Stimulated activated CD4-positive, alpha-beta T cell treated with anti-CD3 and anti-CD28 coated beads, Interleukin-2, amount 100 ng/mL, for 24 hours (primary cell): ENCODE results near the gene HECW1.
"Not testable (repeated sequence)": the region's sequence is repeated elsewhere in the genome, so short reads cannot be mapped to it uniquely, and the experiment has no call there.

Source experiments
- DNase-seq, 2 donors: peaks; one replicate each; pipeline ENCODE4 v3.0.0-alpha.2; 2020

Gene HECW1

DNA sequence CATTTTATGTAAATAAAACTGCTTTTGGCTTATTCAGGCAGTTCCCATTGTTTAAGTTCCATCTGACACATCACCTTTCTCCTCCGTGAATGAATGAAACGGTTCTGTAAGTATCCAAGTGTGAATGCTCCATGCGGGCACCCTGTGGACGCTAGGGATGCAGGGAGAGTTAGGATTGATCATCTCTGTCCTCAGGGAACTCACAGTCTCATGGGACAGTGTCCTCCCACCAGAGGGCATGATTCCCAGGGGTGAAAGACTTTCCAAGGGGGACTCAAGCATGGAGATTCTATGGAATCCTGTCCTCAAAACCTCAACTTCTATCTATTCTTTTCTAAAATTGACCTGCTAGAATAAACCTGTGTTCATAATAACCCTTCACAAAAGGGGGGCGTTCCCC, 98.8 kb downstream of the HECW1 start:
- DNase-seq = no peak

DNA sequence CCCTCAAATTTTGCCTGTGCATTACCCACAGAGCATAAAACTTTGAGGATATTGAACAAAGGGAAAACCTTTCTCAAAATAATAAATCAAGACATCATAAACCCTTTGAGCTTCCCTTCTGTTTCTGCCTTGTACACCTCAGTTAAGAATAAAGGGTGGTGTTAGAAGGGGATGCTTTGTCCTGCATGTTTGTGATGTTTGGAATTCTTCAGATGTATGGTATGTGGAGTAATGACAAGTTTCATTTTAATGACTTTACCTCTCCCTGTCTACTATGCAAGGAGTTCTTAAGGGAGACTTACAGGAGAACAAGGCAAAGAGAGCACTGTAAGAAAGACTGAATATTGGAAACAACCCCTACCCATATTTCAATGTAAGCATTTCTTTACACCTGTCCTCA, 99.2 kb downstream of the HECW1 start:
- DNase-seq = no peak

DNA sequence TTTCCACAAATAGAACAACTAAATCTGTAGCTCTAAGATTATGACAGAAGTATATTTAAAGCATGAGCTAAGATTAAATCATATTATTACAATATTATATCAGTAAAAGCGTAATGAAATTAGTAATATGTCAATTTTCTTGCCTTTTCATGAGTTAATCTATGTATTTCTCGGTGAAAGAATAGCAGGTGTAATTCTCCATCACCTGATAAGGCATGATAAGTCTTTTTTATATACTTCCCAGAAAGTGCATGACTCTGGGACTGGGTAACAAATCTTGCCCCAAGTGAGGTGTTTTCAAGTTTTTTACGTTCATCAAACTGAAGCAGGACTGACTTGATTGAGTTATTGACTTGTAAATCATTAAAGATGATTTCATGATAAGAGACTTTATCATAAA, 100.5 kb downstream of the HECW1 start:
- no peak for DNase-seq

DNA sequence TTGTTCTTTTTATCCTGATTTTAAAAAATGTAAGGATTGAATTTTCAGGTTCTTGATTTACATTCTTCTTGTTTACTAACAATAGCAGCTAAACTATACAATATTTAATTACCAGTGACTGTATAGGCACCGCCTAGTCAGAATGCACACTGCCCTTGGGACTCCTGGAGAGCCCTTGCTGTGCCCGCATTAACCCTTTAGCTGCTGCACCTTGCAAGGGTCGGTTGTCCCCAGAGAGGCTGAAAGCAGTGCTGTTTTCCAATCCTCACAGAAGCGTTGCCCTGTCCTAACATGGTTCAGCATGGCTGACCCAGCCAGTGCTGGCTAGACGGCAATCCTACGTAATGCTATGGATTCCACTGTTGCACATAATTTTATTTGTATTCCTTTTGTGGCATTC, 102.6 kb downstream of the HECW1 start:
- DNase-seq = no peak

DNA sequence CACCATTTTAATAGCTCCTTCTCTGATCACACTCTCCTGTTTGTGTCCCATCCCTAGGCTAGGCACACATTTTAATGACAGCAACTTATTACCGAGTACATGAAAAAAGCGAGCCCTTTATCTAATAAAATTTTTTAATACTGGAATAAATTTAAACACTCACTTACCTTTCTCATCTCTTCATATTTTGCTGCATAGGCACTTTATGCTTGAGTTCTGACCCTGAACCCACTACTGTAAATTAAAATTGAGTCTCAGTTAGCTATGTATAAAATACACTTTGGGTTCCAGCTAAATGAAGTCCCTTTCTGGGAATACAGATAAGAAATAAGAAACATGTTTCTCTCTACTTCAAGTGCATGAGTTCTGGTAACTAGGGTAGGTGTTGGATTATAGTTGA, 104.6 kb downstream of the HECW1 start:
- DNase-seq = no peak

DNA sequence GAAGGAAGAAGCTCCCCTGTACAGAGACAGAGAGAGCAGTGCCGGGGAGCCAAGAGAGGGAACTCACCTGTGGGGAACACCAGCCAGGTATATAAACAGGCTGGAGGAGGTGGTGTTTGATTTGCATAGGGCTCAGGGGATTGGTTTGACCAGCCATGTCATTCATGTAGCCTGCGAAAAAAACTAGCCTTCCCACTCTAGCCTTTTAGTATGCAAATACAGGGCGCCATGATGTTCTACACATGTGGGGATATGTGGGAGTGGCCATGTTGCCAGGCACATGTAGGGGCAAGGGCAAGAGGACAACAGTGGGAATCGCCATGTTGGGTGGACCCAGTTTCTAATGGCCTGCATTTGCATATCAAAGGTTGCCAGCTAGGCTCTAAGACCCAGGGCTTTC, 106.5 kb downstream of the HECW1 start:
- not testable (repeated sequence) for DNase-seq

DNA sequence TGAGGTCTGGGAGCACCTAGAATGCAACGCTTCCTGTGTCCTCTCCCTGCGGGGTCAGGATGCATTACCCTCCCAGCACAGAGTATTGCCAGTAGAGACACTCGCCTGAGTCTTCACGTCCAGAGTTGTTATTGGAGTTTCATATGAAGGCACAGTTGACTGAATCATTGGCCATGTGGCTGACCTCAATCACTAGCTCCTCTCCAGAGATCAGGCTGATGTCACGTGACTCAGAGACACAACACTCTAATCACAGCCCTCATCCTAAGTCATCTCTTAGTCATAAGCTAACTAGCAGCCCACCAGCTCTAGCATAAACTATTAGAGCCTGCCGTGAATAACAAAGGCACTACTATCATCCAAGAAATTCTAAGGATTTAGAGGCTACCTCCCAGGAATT, 107.8 kb downstream of the HECW1 start:
- DNase-seq = no peak

DNA sequence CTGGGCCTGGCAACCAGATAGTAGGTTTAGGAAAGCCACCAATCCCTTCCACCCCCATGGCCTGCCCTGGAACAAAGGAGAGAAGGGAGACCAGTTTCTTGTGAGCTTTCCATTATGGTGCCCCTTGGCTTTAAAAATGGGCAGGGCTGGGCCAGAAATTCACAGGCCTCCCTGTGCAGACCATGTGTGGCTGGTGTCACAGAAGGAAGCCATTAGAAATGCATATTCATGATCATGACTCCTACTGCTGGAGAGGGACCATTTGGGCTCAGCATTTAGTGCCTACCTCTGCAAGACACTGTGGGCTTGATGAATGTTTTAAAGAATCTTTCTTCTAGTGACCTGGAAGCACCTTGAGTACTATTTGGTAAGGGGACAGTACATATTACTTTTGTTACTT, 108.3 kb downstream of the HECW1 start:
- DNase-seq = no peak

DNA sequence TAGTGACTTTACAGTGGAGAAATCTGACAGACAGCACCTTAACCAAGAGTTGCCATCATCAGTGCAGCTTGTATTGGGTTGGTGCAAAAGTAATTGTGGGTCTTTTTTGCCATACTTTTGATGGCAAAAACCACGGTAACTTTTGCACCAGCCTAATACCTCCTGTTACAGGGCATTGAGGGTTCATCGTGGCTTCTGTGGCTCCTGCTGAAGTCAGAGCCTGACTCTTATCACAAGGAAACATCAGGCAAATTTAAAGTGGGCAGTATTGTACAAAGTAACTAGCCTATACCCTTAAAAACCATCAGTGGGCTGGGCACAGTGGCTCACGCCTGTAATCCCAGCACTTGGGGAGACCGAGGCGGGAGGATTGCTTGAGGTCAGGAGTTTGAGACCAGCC, 117.4 kb downstream of the HECW1 start:
- no peak for DNase-seq

DNA sequence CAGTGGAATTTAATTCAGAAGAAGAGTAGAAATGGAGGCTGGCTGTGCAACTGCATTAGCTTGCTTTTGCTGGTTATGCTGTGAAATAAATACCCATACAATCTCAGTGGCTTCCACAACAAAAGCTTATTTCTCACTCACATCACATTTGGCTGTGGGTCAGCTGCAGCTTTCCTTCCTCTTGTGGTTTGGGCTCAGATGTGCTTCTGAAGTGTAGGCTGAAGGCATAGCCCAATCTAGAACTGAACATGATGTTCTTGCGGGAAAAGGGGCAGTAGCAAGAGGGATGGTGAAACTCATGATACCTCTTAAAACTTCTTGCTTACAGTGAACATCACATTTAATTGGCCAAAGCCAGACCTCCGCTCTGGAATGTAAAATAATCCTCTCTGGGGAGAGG, 119.9 kb downstream of the HECW1 start:
- DNase-seq = no peak

DNA sequence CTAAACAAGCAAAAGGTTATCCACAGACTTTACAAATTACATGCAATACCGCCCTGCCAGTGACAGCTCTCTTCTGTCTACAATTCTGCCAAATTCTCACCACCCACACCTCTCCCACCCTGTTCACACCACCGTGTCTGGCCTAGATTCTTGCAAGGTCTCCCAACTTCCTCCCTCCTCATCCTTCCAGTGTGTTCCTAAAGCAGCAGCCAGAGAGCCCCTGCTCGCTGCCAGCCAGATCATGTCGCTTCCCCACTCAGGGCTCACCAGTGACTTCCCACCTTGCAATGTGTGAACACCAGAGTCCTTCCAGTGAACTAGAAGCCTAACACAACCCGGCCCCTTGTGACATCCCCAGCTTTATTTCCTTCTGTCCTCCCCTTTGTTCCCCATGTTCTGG, 121.6 kb downstream of the HECW1 start:
- no peak for DNase-seq

DNA sequence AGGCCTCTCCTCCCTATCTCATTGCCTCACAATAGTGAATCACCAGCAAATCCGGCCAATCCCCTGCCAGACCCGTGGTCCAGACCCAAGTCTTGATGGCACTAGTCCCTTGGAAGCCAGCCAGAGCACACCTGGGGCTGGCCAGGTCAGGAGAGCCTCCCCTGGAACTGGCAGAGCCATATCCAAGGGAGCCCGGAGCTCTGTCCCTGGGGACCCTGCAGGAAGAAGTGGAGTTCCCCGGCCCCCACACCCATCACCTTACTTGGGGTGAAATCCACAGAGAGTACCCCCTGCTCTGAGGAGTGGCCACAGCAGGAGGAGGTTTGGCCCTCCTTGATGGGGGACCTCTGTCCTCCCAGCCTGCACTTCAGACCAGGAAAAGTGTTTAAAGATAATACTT, 122.5 kb downstream of the HECW1 start:
- DNase-seq = no peak

DNA sequence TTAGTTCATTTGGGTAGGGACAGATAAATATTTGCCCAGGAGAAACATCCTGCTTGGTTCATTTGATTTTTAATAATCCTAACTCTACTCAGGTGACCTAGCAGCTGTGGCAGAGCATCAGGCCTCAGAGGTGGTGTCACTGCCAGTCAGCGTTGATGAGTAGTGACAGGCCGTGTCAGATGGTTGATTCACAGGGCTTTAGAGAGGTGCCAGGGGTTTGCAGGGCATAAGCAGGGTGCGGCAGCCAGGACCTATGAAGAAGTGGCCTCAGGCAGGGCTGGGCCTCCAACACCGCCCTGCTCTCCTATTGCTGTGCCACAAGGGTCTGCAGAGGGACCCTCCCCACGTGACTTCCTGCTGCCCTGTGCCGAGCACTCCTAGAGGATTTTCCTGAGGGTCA, 128.1 kb downstream of the HECW1 start:
- DNase-seq = no peak

DNA sequence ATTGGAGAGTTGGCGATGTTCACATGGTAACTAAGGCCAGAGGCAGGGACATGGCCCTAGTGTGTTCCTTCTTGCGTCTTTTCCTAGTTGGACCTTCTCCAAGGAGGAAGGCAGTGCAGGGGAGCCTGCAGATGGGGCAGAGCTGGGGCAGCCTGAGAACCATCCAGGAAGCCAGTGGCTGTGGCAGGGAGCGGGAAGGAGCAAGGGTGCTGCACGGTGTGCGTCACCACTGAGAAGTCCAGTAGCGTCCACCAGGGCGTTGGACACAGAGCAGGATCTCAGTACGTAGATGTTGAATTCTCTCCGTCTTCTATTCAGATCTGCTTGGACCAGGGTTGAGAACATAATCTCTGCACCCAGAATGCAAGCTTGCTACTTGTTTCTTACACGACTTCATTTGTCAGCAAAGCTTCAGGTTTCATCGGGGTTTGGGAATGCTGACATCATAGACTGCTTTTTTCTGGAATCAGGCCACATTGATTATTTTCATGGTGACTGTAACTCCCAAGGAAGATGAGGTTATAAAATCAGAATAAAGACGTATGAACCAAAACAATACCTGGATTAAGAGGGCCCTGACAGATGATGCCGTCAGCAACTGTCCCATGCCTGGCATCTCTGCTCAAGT, 130.3 kb downstream of the HECW1 start:
- DNase-seq = no peak

DNA sequence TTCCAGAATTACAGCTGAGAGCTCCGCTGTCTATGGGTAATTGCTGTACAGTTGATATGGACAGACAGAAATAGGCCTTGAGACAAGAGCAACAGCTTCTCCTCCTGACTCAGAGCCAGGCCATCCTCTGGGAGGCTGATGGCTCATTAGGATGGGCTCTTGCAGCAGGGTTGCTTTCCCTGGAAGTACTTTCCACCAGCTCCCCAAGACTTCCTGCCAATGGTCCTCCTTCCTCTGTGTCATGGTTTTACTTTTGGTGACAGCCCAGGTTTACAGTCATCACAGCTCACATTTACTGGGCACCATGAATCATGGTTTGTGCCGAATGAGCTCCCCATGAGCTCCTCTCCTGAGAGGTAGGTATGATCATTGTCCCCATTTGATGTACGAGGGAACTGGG, 131.8 kb downstream of the HECW1 start:
- DNase-seq = no peak

DNA sequence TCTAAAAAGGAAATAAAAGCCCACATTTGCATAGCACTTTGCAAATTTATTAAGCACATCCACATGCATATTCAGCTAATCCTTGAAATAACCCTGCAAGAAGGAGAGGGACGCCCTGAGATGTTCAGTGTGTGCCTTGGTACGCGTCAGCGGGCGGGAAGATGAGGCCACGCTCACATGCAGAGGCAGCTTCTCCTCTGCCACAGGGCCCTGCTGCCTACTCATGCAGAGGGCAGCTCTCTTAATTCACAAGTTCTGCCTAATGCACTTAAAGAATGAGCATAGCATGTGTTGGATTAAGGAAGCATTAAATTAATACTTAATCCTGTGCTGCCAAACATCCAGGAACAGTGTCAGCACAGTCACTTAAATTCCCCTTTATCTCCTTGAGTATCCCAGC, 132.3 kb downstream of the HECW1 start:
- DNase-seq = no peak

DNA sequence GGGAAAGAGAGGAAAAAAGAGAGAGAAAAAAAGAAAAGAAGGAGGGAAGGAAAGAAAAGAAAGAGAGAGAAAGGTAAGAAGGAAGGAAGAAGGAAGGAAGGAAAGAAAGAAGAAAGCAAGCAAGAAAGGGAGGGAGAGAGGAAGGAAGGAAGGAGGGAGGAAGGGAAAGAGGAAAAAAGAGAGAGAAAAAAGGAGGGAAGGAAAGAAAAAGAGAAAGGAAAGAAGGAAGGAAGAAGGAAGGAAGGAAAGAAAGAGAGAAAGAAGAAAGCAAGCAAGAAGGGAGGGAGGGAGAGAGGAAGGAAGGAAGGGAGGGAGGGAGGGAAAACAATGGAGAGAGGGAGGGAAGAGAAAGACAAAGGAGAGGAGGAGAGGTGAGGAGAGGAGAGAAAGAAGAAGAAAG, 135.3 kb downstream of the HECW1 start:
- DNase-seq = no peak

DNA sequence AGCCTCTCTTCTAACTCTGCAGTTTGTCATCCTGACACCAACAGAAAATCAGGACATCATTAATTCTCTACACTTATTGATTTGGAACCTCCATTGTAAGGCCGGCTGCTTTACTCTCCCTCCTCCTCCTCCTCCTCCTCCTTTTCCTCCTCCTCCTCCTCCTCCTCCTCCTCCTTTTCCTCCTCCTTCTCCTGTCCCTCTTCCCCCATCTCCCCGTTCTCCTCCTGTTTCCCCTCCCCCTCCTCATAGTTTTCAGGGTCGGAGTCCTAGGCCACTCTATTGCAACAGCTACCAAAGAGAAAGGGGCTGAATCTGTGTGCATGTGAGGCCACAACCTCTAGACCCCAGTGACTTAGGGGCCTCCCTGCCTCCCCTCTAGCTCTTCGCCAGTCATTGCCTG, 136.1 kb downstream of the HECW1 start:
- DNase-seq = no peak

DNA sequence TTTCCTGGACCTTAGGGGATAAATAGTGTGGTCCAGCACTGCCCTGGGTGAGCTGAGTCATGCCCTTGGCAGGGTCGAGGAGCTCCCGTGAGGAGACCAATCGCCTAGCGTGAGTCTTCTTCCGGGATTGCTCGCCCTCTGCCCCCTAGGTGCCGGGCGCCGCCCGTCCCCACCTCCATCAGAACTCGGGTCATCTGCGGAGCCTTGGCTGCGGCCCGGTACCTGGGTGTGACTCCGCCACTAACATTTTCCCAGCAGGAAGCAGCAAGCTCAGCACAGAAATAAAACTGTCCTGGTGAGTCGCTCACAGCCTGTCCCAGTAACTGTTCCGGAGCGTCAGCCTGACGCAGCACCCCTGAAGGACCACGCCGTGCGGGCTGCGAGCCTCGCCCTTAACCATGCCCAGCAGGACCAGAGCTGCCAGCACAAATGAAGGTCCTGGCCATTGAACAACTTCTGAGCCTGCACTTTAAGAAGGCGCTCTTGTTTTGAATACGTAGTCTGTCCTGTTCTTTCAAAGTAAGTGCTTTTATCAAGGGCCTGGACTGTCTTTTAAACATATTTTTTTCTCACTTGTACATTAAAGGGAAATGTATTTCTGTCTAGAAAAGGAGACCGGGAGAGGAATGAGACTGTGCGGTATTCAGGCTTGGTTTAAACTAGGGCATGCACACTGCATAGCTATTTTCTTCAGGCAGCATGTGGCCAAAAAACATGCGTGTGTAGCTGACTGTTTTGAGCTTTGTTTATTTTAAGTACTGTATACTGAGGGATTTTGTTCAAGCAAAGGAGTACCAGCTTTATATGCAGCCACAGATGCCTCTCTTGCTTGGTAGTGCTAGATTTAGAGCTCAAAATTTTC, 136.7 kb downstream of the HECW1 start:
- no peak for DNase-seq

DNA sequence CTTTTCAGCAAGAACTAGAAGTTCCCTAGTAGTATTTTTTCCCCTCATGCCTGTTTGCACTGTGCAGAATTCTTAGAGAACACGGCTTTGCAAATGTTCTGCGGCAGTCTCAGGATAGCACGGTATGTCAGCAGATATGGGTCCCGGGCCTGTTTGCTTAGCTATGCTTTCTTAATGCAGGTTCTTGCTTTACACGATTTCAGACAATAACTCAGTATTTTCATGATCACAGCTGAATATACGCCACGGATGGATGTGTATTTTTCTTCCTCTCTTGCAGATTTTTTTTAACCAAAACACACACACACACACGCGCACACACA, 137.3 kb downstream of the HECW1 start:
- no peak for DNase-seq

DNA sequence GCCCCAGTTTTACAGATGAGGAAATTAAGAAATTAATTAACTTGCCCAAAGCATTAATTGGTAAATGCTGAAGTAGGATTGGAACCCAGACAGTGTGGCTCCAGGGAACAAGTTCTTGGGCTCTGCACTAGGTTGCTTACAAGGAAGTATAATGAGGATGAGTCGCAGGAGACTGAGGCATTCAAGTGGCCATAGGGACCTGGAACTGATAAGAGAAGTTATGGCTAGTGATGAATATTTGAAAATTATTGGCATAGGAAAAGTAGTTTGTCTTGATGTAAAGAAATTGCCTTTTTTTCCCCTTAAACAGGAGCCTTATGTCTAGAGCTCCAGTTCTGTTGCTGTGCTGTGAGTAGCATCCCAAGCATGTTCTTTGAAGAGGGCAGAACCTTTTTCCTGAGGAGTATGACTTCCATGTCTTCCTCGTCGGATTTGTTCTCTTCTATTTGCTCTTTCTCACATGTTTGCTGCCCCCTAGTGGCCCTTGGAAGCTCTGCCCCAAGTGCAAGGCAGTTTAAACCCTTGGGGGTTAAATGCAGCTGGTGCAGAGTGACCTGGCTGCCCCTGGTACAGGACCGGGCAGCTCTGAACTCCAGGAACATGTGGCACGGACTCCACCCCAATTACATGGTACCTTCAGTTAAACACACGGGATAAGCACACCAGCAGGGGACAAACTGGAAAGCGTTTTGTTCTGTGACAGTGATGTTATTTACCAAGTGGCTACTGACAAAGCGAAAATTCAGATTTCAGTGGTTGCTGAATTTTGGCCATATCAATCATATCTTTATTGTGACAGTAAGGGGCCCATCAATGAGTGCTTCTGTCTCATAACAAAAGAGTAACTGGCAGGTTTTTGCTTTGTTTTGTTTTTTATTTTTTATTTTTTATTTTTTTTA, 148.8 kb downstream of the HECW1 start:
- DNase-seq = peak; percentile 69 to 73

DNA sequence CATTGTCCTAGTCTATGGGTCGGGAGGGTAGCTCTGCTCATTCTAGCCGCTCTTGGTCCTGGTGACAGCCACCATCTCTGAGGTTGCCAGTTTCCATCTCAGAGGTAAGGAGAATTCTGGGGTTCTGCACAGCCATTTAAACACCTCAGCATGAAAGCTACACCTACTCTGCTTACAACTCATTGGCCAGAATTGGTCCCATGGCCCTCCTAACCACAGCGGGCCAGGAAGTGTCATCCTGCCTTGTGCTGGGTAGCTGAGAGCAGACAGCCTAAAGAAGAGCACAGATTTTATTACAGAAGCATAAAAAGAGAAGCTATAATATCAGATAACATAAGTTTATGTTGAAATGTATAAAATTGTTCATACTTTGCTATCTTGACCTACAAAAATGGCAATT, 152.7 kb downstream of the HECW1 start:
- no peak for DNase-seq

DNA sequence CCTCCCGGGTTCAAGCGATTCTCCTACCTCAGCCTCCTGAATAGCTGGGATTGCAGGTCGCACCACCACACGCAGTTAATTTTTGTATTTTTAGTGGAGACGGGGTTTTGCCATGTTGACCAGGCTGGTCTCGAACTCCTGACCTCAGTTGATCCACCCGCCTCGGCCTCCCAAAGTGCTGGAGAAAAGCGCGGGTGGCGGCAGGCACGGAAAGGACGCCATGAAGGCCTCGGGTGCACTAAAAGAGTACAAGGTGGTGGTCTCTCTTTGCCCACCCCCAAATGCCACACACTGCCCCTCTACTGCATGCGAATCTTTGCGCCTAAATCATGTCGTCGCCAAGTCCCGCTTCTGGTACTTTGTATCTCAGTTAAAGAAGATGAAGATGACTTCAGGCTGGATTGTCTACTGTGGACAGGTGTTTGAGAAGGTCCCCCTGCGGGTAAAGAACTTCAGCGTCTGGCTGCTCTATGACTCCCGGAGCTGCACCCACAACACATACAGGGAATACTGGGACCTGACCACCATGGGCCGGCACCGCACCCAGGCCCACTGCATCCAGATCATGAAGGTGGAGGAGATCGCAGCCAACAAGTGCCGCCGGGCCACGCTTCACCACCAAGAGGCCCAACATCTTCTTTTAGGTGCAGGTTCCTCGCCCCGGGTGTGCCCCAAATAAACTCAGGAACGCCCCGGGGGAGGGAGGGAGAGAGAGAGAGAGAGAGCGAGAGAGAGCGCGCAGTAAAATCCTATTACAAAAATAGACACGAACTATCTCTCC, 161.7 kb downstream of the HECW1 start:
- no peak for DNase-seq
